PFSK-1 (cell line): ENCODE measurements around the gene TELO2.

Experiments used
- FOXP2 ChIP-seq: optimal IDR thresholded peaks from 2 replicates; pipeline ENCODE3; 2011; ENCODE audit warnings: borderline replicate concordance, control low read depth, inconsistent platforms; ENCODE audit not compliant: insufficient read depth; ENCODE audit errors: extremely low read length, extremely low read depth
- REST ChIP-seq, 2 experiments: IDR thresholded peaks; 2 replicates each; pipeline versions ENCODE4 v1.6.1 to v1.8.0; 2011 to 2012; ENCODE audit warnings: low read depth in 2 of 2, low read length in 2 of 2, control low read depth in 1 of 2, inconsistent platforms in 1 of 2, mild to moderate bottlenecking in 1 of 2, moderate library complexity in 1 of 2; ENCODE audit not compliant: insufficient read depth in 1 of 2
- SIN3A ChIP-seq: IDR thresholded peaks from 2 replicates; pipeline ENCODE4 v1.6.1; 2012; ENCODE audit warnings: mild to moderate bottlenecking, low read length, moderate library complexity, borderline replicate concordance; ENCODE audit not compliant: insufficient read depth

- TF ChIP-seq FOXP2: no peak
- no peak for TF ChIP-seq REST (IDR thresholded peaks at IDR 0.05; ENCODE audit: insufficient read depth in 1 of 2, low read depth in 2 of 2, low read length in 2 of 2)
- TF ChIP-seq SIN3A: no peak
These were observed 47.3 kb downstream of the TELO2 start for GRCh38 chr16:1540556-1540855.
